GM06990 (cell line): ENCODE data around the gene CUTC.
"Not testable (repeated sequence)": the region's sequence is repeated elsewhere in the genome, so short reads cannot be mapped to it uniquely, and the experiment has no call there.

Experiments used
- DNase-seq: peaks from one replicate; pipeline ENCODE4 v3.0.0-alpha.2; 2011; ENCODE audit not compliant: insufficient read length; ENCODE audit errors: extremely low read depth
- H3K27me3 ChIP-seq: replicated peaks from 2 replicates; pipeline ENCODE4 v1.6.0; 2011; ENCODE audit warnings: low read length; ENCODE audit not compliant: control insufficient read depth, insufficient read depth
- H3K36me3 ChIP-seq: 2 replicates; pipeline ENCODE4 v1.5.1; 2011; ENCODE audit warnings: low read length; ENCODE audit not compliant: control insufficient read depth, insufficient read depth
- H3K4me3 ChIP-seq: replicated peaks from 2 replicates; pipeline ENCODE4 v1.5.1; 2011; ENCODE audit warnings: low read depth, mild to moderate bottlenecking, control low read depth, low read length
- TF ChIP-seq, protein P1 (sequence below): IDR thresholded peaks from 2 replicates; pipeline ENCODE4 v1.5.1; 2011; ENCODE audit warnings: low read length, control low read depth, mild to moderate bottlenecking, inconsistent platforms; ENCODE audit not compliant: insufficient read depth, poor library complexity, severe bottlenecking

The CUTC gene

DNA sequence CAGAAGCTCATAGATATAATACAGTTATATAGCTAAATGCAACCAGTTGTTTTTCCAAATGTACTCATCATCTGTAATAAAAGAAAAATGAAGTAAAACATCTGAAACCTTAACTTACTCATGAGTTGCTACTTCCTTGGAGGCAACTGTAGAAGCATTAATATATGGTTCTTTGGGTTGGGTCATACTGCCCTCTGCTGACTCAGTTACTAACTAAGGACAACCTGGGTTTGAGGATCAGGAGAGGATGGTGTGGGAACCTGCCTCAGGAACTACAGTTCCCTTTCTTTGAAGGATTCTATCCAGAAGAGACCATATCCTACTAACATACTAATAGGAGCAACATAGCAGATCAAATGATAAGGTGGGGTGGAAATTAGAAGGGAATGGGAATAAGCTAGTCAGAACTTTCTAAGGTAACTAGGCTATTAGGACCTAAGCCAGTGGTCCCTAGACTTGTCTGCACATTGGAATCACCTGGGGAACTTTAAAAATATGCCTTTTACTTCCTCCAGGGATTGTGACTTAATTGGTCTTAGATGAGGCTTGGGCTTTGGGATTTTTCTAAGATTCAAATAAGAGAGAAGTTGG, 20.8 kb upstream of the CUTC start:
- peaks cover 12% of the 10 kb centered on the region for H3K36me3 ChIP-seq
- no peak for DNase-seq
- TF ChIP-seq, protein P1, sequence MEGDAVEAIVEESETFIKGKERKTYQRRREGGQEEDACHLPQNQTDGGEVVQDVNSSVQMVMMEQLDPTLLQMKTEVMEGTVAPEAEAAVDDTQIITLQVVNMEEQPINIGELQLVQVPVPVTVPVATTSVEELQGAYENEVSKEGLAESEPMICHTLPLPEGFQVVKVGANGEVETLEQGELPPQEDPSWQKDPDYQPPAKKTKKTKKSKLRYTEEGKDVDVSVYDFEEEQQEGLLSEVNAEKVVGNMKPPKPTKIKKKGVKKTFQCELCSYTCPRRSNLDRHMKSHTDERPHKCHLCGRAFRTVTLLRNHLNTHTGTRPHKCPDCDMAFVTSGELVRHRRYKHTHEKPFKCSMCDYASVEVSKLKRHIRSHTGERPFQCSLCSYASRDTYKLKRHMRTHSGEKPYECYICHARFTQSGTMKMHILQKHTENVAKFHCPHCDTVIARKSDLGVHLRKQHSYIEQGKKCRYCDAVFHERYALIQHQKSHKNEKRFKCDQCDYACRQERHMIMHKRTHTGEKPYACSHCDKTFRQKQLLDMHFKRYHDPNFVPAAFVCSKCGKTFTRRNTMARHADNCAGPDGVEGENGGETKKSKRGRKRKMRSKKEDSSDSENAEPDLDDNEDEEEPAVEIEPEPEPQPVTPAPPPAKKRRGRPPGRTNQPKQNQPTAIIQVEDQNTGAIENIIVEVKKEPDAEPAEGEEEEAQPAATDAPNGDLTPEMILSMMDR = peak; percentile 60
- no peak overlapping the region for H3K4me3 ChIP-seq
- no peaks in the 10 kb centered on the region for H3K27me3 ChIP-seq

DNA sequence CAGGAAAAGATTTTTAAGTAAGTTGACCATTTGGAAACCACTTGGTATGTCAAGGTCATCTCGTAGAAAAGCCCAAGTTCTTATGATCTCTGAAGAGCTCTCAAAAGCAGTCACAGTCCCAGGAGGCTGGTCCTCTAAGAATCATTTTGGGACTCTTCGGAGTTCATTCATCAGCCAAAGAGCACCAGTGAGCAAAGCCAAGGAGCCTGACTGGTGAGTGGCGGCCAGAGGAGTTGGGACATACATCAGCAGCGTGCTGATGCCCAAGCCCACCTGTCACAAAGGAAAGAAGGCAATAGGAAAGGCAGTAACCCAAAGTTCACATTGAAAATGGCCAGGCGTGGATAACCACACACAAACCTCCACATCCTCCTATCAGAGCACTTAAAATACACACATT, 17.6 kb upstream of the CUTC start:
- TF ChIP-seq, protein P1 = no peak
- DNase-seq = no peak
- Histone ChIP-seq H3K36me3 (peaks cover 17% of the 10 kb centered on the region), H3K4me3 (no peak overlapping the region), H3K27me3 (no peaks in the 10 kb centered on the region)

DNA sequence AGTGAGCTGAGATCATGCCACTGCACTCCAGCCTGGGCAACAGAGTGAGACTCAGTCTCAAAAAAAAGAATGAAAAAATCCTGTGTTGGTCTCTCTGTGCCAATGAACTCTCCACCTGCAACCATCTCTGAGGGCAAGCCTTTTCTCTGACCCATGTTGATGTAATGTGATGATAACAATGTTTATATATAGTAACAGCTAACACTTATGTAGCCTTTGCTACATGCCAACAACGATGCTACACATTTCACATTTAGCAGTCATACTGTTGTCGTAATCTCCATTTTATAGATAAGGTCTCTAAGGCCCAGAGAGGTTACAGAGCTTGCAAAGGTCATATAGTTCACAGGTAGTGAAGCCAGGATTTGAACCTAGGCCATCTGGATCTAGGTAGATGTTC, 11.6 kb upstream of the CUTC start:
- no peak for DNase-seq

DNA sequence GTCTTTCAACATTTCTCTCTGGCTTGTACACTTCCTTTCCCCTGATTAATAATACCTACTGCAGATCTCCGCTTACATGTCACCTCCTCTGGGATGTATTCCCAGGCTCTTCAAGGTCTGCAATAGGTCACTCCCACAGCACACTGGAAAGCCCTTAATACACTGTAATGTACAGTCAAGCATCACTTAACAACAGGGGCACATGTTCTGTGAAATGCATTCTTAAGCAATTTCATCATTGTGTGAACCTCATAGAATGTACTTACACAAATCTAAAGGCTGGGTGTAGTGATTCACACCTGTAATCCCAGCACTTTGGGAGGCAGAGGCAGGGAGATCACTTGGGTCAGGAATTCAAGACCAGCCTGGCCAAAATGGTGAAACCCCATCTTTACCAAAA, 2.0 kb upstream of the CUTC start:
- DNase-seq = no peak
- Histone ChIP-seq H3K36me3 (peaks cover 5% of the 10 kb centered on the region), H3K4me3 (no peak overlapping the region), H3K27me3 (no peaks in the 10 kb centered on the region)
- TF ChIP-seq, protein P1 = no peak

More for the DNA sequence above, 11.6 kb upstream of the CUTC start:
- Histone ChIP-seq H3K4me3 (no peak overlapping the region), H3K27me3 (no peaks in the 10 kb centered on the region), H3K36me3 (peaks cover 15% of the 10 kb centered on the region)
- TF ChIP-seq, protein P1 = no peak

DNA sequence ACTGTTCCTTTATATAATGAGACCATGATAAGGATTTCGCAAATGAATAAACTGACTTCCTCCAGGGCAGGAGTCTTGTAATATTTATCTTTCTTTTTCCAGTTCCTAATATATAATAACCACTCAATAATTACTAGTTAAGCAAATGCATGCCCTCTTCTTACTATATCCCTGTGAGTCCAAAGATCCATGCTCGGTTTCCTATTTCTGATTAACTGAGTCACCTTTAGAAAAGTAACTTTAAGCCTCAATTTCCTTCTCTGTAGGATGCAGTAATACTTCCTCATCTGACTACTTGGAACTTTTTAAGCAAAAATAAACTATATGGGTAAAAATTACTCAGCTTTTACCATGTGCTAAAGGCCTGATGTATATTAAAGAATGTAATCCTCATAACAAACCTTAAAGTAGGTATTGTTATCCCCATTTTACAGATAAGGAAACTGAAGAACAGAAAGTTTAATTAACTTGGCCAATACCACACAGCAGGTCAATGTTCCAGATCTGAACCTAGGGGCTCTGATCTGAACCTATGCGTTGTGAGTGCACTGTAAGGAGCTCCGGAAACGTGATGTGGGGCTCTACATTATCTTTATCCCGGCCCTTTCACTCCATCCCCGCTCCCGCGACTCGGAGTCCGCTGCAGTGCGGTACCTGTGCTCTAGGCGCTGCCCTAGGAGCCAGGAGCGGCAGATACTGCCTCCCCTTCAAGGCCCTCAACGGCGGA, 565 bp upstream of the CUTC start:
- TF ChIP-seq, protein P1 = no peak
- no peaks in the 10 kb centered on the region for H3K27me3 ChIP-seq
- DNase-seq = no peak
- H3K4me3 ChIP-seq = peak overlapping the region; percentile 86
- H3K36me3 ChIP-seq = peaks cover 3% of the 10 kb centered on the region

DNA sequence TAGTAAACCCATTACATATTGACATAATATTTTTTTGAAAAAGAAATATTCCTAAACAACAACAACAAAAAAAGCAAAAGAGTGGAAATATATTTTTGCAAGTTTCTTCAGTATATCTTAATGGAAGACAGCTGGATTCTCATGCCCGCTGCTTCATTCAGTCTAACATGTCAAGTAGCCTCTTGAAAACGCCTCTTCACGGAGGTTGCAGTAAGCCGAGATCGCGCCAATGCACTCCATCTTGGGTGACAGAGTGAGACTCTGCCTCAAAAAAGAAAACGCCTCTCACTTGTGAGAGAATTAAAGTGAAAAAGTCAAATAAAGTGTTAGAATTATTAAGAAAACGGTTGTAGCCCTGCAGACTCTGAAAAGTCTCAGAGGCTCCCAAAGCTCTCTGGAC, 1.3 kb downstream of the CUTC start:
- Histone ChIP-seq H3K36me3 (peaks cover 2% of the 10 kb centered on the region), H3K27me3 (no peaks in the 10 kb centered on the region), H3K4me3 (no peak overlapping the region; the same call in none of the 2 replicates)
- TF ChIP-seq, protein P1 = no peak
- no peak for DNase-seq

DNA sequence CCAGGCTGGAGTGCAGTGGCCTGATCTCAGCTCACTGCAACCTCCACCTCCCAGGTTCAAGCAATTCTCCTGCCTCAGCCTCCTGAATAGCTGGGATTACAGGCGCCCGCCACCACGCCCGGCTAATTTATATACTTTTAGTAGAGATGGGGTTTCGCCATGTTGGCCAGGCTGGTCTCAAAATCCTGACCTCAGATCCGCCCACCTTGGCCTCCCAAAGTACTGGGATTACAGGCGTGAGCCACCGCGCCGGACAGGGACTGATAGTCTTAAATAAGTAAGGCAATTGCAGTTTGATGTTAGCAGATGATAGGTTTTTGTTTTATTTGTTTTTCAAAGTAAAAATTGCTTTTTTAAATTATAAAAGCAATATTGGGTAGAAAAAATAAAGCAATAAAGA, 2.1 kb downstream of the CUTC start:
- not testable (repeated sequence) for H3K36me3 ChIP-seq

More for the DNA sequence above, 2.1 kb downstream of the CUTC start:
- DNase-seq, H3K4me3 ChIP-seq, H3K27me3 ChIP-seq: not testable (repeated sequence)
